H54 (cell line): ENCODE data around the gene TULP4.
"Not testable (repeated sequence)": the region's sequence is repeated elsewhere in the genome, so short reads cannot be mapped to it uniquely, and the experiment has no call there.

Source experiments
- DNase-seq: peaks from one replicate; pipeline ENCODE4 v3.0.0; 2011; ENCODE audit warnings: low spot score, mixed read lengths; ENCODE audit not compliant: insufficient read length
- FAIRE-seq: peaks from 3 replicates; lab custom pipeline; 2011; peaks lifted over from hg19 to GRCh38; lab: Jason Lieb, UNC
- POLR2A ChIP-seq: IDR thresholded peaks from 2 replicates; pipeline ENCODE4 v1.6.1; 2011; ENCODE audit warnings: low read depth, mild to moderate bottlenecking, low read length

The TULP4 gene

GRCh38 chr6:158442306-158442705 is 130.0 kb downstream of the TULP4 start:
- TF ChIP-seq POLR2A = no peak
- FAIRE-seq (no peak), DNase-seq (no peak)

DNA sequence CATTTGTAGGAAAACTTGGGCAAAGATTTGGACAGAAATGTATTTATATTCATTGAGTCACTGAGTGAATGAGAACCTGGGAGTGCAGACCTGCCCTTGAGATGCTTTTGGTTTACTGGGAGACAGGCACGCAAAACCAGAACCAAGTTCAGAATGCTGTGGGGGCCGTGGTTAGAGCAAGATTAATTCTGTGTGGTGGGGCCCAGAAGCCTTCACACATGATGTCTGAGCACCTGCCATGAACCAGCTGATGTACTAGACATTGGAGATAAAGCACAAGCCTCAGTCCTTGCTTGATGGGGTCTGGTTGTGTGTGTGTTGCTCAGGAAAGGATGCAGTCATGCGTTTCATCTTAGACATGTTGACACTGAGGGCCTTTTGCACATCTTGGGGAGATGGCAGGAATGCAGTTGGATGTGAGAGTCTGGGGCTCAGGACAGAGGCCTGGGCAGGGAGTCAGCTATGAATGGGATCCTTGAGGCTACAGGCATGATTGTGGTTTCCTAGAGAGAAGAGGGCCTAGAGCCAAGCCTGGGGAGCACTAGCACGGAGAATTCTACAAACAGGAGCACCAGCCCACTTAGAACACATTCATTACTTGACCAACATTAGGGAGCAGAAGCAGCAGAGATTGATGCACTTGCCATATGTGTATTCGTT is 133.3 kb downstream of the TULP4 start:
- no peak for TF ChIP-seq POLR2A
- FAIRE-seq (no peak), DNase-seq (no peak)

- FAIRE-seq (no peak), DNase-seq (no peak)
- TF ChIP-seq POLR2A = no peak
These were observed 136.6 kb downstream of the TULP4 start for GRCh38 chr6:158448856-158449255.

- no peak for DNase-seq
- FAIRE-seq = no peak
- no peak for TF ChIP-seq POLR2A
These were observed 139.9 kb downstream of the TULP4 start for GRCh38 chr6:158452191-158452590.

DNA sequence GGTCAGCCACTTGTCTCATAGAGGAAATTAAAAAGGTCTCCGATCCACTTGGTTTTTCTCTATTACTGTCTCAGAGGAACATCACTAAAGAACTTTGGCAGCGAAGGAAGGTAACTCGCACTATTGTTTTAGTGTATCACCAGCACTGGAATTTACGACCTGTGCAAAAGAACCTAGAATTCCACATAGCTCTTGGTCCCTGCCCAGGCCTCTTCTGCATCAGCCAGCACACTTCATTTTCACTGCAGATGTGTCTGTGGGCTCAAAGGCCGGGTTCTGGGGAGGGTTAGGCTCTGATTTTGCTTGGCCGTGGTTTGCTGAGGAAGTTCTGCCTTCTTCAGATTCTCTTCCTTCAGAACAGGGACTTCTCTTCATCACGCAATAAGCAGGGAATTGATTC is 144.9 kb downstream of the TULP4 start:
- FAIRE-seq = no peak
- no peak for DNase-seq
- TF ChIP-seq POLR2A = no peak

DNA sequence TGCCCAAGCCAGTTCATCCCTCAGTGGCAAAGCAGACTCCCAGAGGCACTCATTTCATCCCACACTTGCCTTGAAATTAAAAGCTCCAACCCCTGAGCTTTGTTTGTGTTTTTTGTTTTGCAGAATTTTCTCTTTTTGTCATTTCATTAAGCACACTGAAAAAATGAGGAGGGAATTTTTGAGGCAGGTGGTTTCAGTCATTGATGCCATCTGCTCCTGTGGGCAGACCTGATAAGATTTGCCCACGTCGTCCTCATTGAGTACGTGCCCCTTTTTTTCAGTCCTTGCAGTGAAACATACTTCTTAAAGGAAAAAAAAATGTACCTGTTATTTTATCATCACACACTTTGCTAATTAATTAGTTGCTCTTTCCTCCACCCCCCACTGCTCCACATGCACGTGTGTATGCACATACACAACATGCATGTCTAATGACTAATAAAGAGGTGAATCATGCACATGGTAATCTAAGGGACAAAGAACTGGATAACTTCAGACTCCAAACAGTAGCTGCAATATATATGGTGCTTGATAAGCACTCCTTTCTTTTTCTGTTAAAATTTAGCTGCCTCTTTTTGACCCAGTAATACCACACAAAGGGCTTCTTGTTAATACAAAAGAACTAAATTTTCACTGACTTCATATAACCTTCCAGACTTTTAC is 145.5 kb downstream of the TULP4 start:
- FAIRE-seq (no peak), DNase-seq (no peak)
- no peak for TF ChIP-seq POLR2A

- FAIRE-seq (no peak), DNase-seq (no peak)
- no peak for TF ChIP-seq POLR2A
These were observed 147.5 kb downstream of the TULP4 start for GRCh38 chr6:158459726-158460125.

- no peak for TF ChIP-seq POLR2A
- no peak for DNase-seq
- no peak for FAIRE-seq
These were observed 148.4 kb downstream of the TULP4 start for GRCh38 chr6:158460602-158461169.

GRCh38 chr6:158461954-158462353 is 149.7 kb downstream of the TULP4 start:
- no peak for TF ChIP-seq POLR2A
- no peak for DNase-seq
- FAIRE-seq = no peak

- no peak for FAIRE-seq
These were observed 152.2 kb downstream of the TULP4 start for GRCh38 chr6:158464483-158464882.

GRCh38 chr6:158465257-158465656 is 153.0 kb downstream of the TULP4 start:
- TF ChIP-seq POLR2A = no peak
- FAIRE-seq = no peak
- DNase-seq = no peak

More at GRCh38 chr6:158464483-158464882, 152.2 kb downstream of the TULP4 start:
- DNase-seq = no peak
- TF ChIP-seq POLR2A = no peak

DNA sequence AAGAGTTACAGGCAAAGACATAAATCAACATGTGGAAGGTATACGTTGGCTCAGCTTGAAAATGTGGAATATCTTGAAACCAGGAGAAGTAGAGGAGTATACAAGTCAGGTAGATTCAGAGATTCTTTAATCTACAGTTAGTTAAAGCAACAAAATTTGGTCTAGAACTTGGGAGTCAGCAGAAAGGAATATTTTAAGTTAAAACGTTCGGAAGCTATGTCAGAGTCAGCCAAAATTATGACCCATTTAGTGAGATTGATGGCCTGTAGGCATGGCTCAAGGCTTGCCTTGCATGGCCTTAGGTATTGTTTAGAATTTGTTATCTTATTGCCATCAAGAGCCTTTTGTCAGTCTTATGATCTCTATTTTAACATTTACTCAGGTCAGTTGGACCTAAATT is 153.5 kb downstream of the TULP4 start:
- no peak for TF ChIP-seq POLR2A
- DNase-seq (no peak), FAIRE-seq (no peak)

GRCh38 chr6:158467923-158468322 is 155.7 kb downstream of the TULP4 start:
- no peak for DNase-seq
- no peak for TF ChIP-seq POLR2A
- FAIRE-seq = no peak

DNA sequence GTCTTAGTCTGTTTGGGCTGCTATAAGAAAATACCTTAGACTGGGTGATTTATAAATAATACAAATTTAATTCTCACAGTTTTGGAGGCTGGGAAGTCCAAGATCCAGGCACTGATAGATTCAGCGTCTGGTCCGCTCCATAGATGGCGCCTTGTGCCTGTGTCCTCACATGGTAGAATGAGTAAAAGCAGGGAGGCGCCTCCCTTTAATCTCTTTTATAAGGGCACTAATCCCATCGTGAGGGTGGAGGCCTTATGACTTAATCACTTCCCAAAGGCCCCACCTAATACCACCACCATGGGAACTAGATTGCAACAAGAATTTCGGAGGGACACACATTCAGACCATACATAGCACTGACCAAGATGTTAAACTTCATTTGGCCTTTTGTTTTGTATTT is 156.4 kb downstream of the TULP4 start:
- TF ChIP-seq POLR2A = no peak
- FAIRE-seq (no peak), DNase-seq (no peak)

- DNase-seq, FAIRE-seq: not testable (repeated sequence)
These were observed 157.8 kb downstream of the TULP4 start for GRCh38 chr6:158470023-158470422.
